Fibroblast of lung (primary cell): ENCODE data around the gene PTRH2. TPM values are rescaled to one million over a fixed set of nuclear protein-coding genes. Genes with fewer than 3 reads are reported as not detected.

Source experiments
- DNase-seq, 2 donors: peaks; one replicate each; pipeline versions ENCODE4 v3.0.0 to v3.0.0-alpha.2; 2010; ENCODE audit warnings: low read depth in 2 of 2
- H2AFZ ChIP-seq: 2 replicates; pipeline ENCODE4 v1.5.1; 2012; ENCODE audit warnings: low read length, control low read depth, inconsistent platforms
- H3K27ac ChIP-seq: 2 replicates; pipeline ENCODE4 v1.5.1; 2011; ENCODE audit warnings: low read length, control low read depth; ENCODE audit not compliant: insufficient read depth
- H3K27me3 ChIP-seq: 2 replicates; pipeline ENCODE4 v1.5.1; 2011; ENCODE audit warnings: mild to moderate bottlenecking, low read length; ENCODE audit not compliant: control insufficient read depth, insufficient read depth
- H3K36me3 ChIP-seq: 2 replicates; pipeline ENCODE4 v1.5.1; 2011; ENCODE audit warnings: low read length; ENCODE audit not compliant: control insufficient read depth, insufficient read depth
- H3K4me1 ChIP-seq: 2 replicates; pipeline ENCODE4 v1.5.1; 2011; ENCODE audit warnings: low read length; ENCODE audit not compliant: control insufficient read depth, insufficient read depth; ENCODE audit errors: extremely low read depth
- H3K4me2 ChIP-seq: 2 replicates; pipeline ENCODE4 v1.5.1; 2011; ENCODE audit warnings: low read length, control low read depth; ENCODE audit not compliant: insufficient read depth; ENCODE audit errors: extremely low read depth
- H3K4me3 ChIP-seq, 4 experiments: fragments of 200-600 bp in 1 of 4; sonication (generic) in 1 of 4; replicated peaks in 1 of 4; 2 replicates each; pipeline ENCODE4 v1.5.1; 2011 to 2016; ENCODE audit warnings: low read length in 4 of 4, low read depth in 3 of 4, mild to moderate bottlenecking in 3 of 4, control low read depth in 2 of 4, inconsistent platforms in 1 of 4, mixed read lengths in 1 of 4; ENCODE audit not compliant: insufficient read depth in 1 of 4; ENCODE audit errors: control extremely low read depth in 1 of 4
- H3K79me2 ChIP-seq: 2 replicates; pipeline ENCODE4 v1.5.1; 2012; ENCODE audit warnings: mild to moderate bottlenecking, low read length, inconsistent platforms; ENCODE audit not compliant: control insufficient read depth, insufficient read depth
- H3K9ac ChIP-seq: 2 replicates; pipeline ENCODE4 v1.5.1; 2011; ENCODE audit warnings: mild to moderate bottlenecking, low read length, control low read depth; ENCODE audit not compliant: insufficient read depth
- H3K9me3 ChIP-seq: 2 replicates; pipeline ENCODE4 v1.5.1; 2012; ENCODE audit warnings: low read depth, low read length; ENCODE audit not compliant: control insufficient read depth, insufficient read depth
- H4K20me1 ChIP-seq: 2 replicates; pipeline ENCODE4 v1.5.1; 2011; ENCODE audit warnings: low read length; ENCODE audit not compliant: control insufficient read depth, insufficient read depth; ENCODE audit errors: extremely low read depth
- CTCF ChIP-seq, 2 donors: IDR thresholded peaks in 1 of 2; conservative IDR thresholded peaks in 1 of 2; 1 replicate in 1 of 2; 2 replicates in 1 of 2; pipeline ENCODE4 v1.5.1; 2011 to 2012; ENCODE audit warnings: low read length in 2 of 2, control low read depth in 1 of 2, inconsistent platforms in 1 of 2, low read depth in 1 of 2, mild to moderate bottlenecking in 1 of 2
- EZH2 ChIP-seq: IDR thresholded peaks from 2 replicates; pipeline ENCODE4 v1.5.1; 2012; ENCODE audit warnings: low read length, control low read depth, mild to moderate bottlenecking; ENCODE audit errors: missing control alignments
- polyA plus RNA-seq, 2 donors: library from polyadenylated mRNA; depleted of rRNA in 1 of 2; stranded (reverse) in 1 of 2; unstranded in 1 of 2; fragments of >200 nt; gene quantifications; 2 replicates each; pipeline ENCODE4 v1.2.1, GENCODE V29; 2011 to 2012; ENCODE audit warnings: missing spikeins in 1 of 2
- total RNA-seq: library from RNA; depleted of rRNA; stranded (reverse); fragments of >200 nt; gene quantifications from 2 replicates; pipeline ENCODE4 v1.2.1, GENCODE V29; 2014

Gene PTRH2
- total and polyA plus RNA-seq, 2 donors (not counting 1 experiment from before 2014, with no cell fraction given) = 26.3 to 60.5 TPM

DNA sequence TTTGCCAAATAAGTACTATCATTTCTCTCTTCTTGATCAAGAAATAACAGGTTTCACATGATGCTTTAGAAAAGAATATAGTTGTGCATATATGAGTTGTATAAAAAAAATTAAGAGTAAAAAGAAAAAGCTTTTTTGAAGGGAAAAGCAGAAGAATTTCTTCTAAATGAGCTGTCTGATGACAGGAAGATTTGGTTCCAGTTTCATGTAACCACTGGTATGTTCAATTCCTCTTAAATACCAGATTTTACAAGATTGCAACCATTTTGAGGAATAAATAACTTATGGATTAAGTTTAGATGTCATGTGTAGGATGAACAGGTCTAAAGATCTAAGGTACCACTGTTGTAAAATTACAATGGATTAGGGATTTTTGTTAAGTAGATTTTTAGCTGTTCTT is 45.2 kb upstream of the PTRH2 start:
- no peak overlapping the region for H3K4me3 ChIP-seq
- peak in 1 of 2 donors; percentile 53 for DNase-seq
- no peaks in the 10 kb centered on the region for H3K27me3 ChIP-seq
- peaks cover 9% of the 10 kb centered on the region for H3K4me1 ChIP-seq
- no peaks in the 10 kb centered on the region for H3K36me3 ChIP-seq
- no peak overlapping the region for H3K4me2 ChIP-seq
- H3K9ac ChIP-seq = no peak overlapping the region
- no peak overlapping the region for H3K27ac ChIP-seq
- no peaks in the 10 kb centered on the region for H4K20me1 ChIP-seq
- no peak for TF ChIP-seq CTCF (conservative IDR thresholded peaks at IDR 0.05 in 1 of 2, IDR thresholded peaks at IDR 0.05 in 1 of 2; ENCODE audit: low read depth in 1 of 2, low read length in 2 of 2)
- no peak for TF ChIP-seq EZH2
- H3K9me3 ChIP-seq = no peaks in the 10 kb centered on the region
- H2AFZ ChIP-seq = no peak overlapping the region
- no peaks in the 10 kb centered on the region for H3K79me2 ChIP-seq

- no peak overlapping the region for H2AFZ ChIP-seq
- no peaks in the 10 kb centered on the region for H3K36me3 ChIP-seq
- no peak overlapping the region for H3K9ac ChIP-seq
- peaks cover 9% of the 10 kb centered on the region for H3K4me1 ChIP-seq
- DNase-seq = no peak
- TF ChIP-seq EZH2 (no peak), CTCF (conservative IDR thresholded peaks at IDR 0.05 in 1 of 2, IDR thresholded peaks at IDR 0.05 in 1 of 2; ENCODE audit: low read depth in 1 of 2, low read length in 2 of 2) (no peak)
- no peak overlapping the region for H3K27ac ChIP-seq
- H3K27me3 ChIP-seq = no peaks in the 10 kb centered on the region
- no peaks in the 10 kb centered on the region for H4K20me1 ChIP-seq
- no peak overlapping the region for H3K4me2 ChIP-seq
- no peak overlapping the region for H3K4me3 ChIP-seq
- H3K9me3 ChIP-seq = no peaks in the 10 kb centered on the region
- no peaks in the 10 kb centered on the region for H3K79me2 ChIP-seq
Measured at GRCh38 chr17:59751955-59752413, 44.8 kb upstream of the PTRH2 start.

DNA sequence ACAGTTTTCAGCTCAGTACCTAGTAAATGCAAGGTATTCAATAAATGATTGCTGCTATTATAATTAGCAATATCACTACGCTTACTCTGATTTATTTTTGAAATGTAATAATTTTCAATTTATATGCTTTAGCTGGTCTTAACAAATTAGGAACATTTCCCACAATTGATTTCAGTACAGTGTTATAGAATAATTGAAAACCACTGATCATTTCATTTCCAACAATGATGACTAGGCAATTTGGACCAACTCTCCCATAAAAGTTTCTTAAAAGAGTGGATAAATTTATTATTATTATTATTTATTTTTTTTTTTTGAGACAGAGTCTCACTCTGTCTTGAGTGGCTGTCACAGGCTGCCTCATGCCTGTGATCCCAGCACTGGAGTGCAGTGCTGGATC is 41.4 kb upstream of the PTRH2 start:
- Histone ChIP-seq H3K79me2 (no peaks in the 10 kb centered on the region), H2AFZ (no peak overlapping the region), H3K27ac (no peak overlapping the region), H3K4me3 (no peak overlapping the region), H3K36me3 (no peaks in the 10 kb centered on the region), H3K9ac (no peak overlapping the region), H3K4me2 (no peak overlapping the region), H3K27me3 (no peaks in the 10 kb centered on the region), H4K20me1 (no peaks in the 10 kb centered on the region), H3K9me3 (no peaks in the 10 kb centered on the region), H3K4me1 (no peaks in the 10 kb centered on the region)
- no peak for DNase-seq
- no peak for TF ChIP-seq EZH2
- no peak for TF ChIP-seq CTCF (conservative IDR thresholded peaks at IDR 0.05 in 1 of 2, IDR thresholded peaks at IDR 0.05 in 1 of 2; ENCODE audit: low read depth in 1 of 2, low read length in 2 of 2)
